HG02763 (cell line): Measurements from ENCODE around the gene HNRNPK.

Source experiments
- ATAC-seq: cut with Tn5 transposase; IDR thresholded peaks from one replicate; pipeline ENCODE4 v1.9.1; 2021; ENCODE audit warnings: mild to moderate bottlenecking, moderate library complexity; ENCODE audit not compliant: unreplicated experiment

Gene HNRNPK

GRCh38 chr9:83979812-83980394 is at the start of gene HNRNPK:
Gene HNRNPK (minus strand): TSS chr9:83980215. CDS start chr9:83978252, 1,963 bp downstream.
- peak; percentile 84 for ATAC-seq

GRCh38 chr9:84027201-84027600 is 47.2 kb upstream of the HNRNPK start:
- ATAC-seq: no peak

GRCh38 chr9:84024041-84024575 is 44.1 kb upstream of the HNRNPK start:
- ATAC-seq: no peak

GRCh38 chr9:84007662-84008061 is 27.6 kb upstream of the HNRNPK start:
- no peak for ATAC-seq

- no peak for ATAC-seq
These were observed 23.2 kb upstream of the HNRNPK start for GRCh38 chr9:84003246-84003645.

- ATAC-seq: peak; percentile 71
These were observed 22.3 kb upstream of the HNRNPK start for GRCh38 chr9:84002344-84002743.

- no peak for ATAC-seq
These were observed 21.6 kb upstream of the HNRNPK start for GRCh38 chr9:84001621-84002020.

- ATAC-seq: no peak
These were observed 20.2 kb upstream of the HNRNPK start for GRCh38 chr9:84000186-84000585.

- no peak for ATAC-seq
These were observed 19.3 kb upstream of the HNRNPK start for GRCh38 chr9:83999141-83999918.

GRCh38 chr9:83996126-83996525 is 16.1 kb upstream of the HNRNPK start:
- no peak for ATAC-seq

- ATAC-seq: no peak
These were observed 12.9 kb upstream of the HNRNPK start for GRCh38 chr9:83992901-83993300.

GRCh38 chr9:83992407-83992806 is 12.4 kb upstream of the HNRNPK start:
- no peak for ATAC-seq

GRCh38 chr9:83991355-83991754 is 11.3 kb upstream of the HNRNPK start:
- no peak for ATAC-seq

- no peak for ATAC-seq
These were observed 8.4 kb upstream of the HNRNPK start for GRCh38 chr9:83988411-83988810.

- ATAC-seq: no peak
These were observed 7.4 kb upstream of the HNRNPK start for GRCh38 chr9:83987402-83987791.

GRCh38 chr9:83986765-83987401 is 6.9 kb upstream of the HNRNPK start:
- no peak for ATAC-seq

GRCh38 chr9:83986195-83986594 is 6.2 kb upstream of the HNRNPK start:
- peak; percentile 48 for ATAC-seq

GRCh38 chr9:83981126-83981871 is 1.3 kb upstream of the HNRNPK start:
- no peak for ATAC-seq

GRCh38 chr9:83980395-83981125 is 545 bp upstream of the HNRNPK start, which contains the start of gene RMI1:
Gene RMI1 (plus strand): TSS chr9:83980805. CDS start chr9:84000987, 20,182 bp downstream.
- peak; percentile 69 for ATAC-seq
